Fibroblast of lung (primary cell): Measurements from ENCODE around the gene IL17B. TPM values are rescaled to one million over a fixed set of nuclear protein-coding genes. Genes with fewer than 3 reads are reported as not detected.

ENCODE experiments used
- DNase-seq, 2 donors: peaks; one replicate each; pipeline versions ENCODE4 v3.0.0 to v3.0.0-alpha.2; 2010; ENCODE audit warnings: low read depth in 2 of 2
- H2AFZ ChIP-seq: 2 replicates; pipeline ENCODE4 v1.5.1; 2012; ENCODE audit warnings: low read length, control low read depth, inconsistent platforms
- H3K27ac ChIP-seq: 2 replicates; pipeline ENCODE4 v1.5.1; 2011; ENCODE audit warnings: low read length, control low read depth; ENCODE audit not compliant: insufficient read depth
- H3K27me3 ChIP-seq: 2 replicates; pipeline ENCODE4 v1.5.1; 2011; ENCODE audit warnings: mild to moderate bottlenecking, low read length; ENCODE audit not compliant: control insufficient read depth, insufficient read depth
- H3K36me3 ChIP-seq: 2 replicates; pipeline ENCODE4 v1.5.1; 2011; ENCODE audit warnings: low read length; ENCODE audit not compliant: control insufficient read depth, insufficient read depth
- H3K4me1 ChIP-seq: 2 replicates; pipeline ENCODE4 v1.5.1; 2011; ENCODE audit warnings: low read length; ENCODE audit not compliant: control insufficient read depth, insufficient read depth; ENCODE audit errors: extremely low read depth
- H3K4me2 ChIP-seq: 2 replicates; pipeline ENCODE4 v1.5.1; 2011; ENCODE audit warnings: low read length, control low read depth; ENCODE audit not compliant: insufficient read depth; ENCODE audit errors: extremely low read depth
- H3K4me3 ChIP-seq, 4 experiments: fragments of 200-600 bp in 1 of 4; sonication (generic) in 1 of 4; replicated peaks in 1 of 4; 2 replicates each; pipeline ENCODE4 v1.5.1; 2011 to 2016; ENCODE audit warnings: low read length in 4 of 4, low read depth in 3 of 4, mild to moderate bottlenecking in 3 of 4, control low read depth in 2 of 4, inconsistent platforms in 1 of 4, mixed read lengths in 1 of 4; ENCODE audit not compliant: insufficient read depth in 1 of 4; ENCODE audit errors: control extremely low read depth in 1 of 4
- H3K79me2 ChIP-seq: 2 replicates; pipeline ENCODE4 v1.5.1; 2012; ENCODE audit warnings: mild to moderate bottlenecking, low read length, inconsistent platforms; ENCODE audit not compliant: control insufficient read depth, insufficient read depth
- H3K9ac ChIP-seq: 2 replicates; pipeline ENCODE4 v1.5.1; 2011; ENCODE audit warnings: mild to moderate bottlenecking, low read length, control low read depth; ENCODE audit not compliant: insufficient read depth
- H3K9me3 ChIP-seq: 2 replicates; pipeline ENCODE4 v1.5.1; 2012; ENCODE audit warnings: low read depth, low read length; ENCODE audit not compliant: control insufficient read depth, insufficient read depth
- H4K20me1 ChIP-seq: 2 replicates; pipeline ENCODE4 v1.5.1; 2011; ENCODE audit warnings: low read length; ENCODE audit not compliant: control insufficient read depth, insufficient read depth; ENCODE audit errors: extremely low read depth
- CTCF ChIP-seq, 2 donors: IDR thresholded peaks in 1 of 2; conservative IDR thresholded peaks in 1 of 2; 1 replicate in 1 of 2; 2 replicates in 1 of 2; pipeline ENCODE4 v1.5.1; 2011 to 2012; ENCODE audit warnings: low read length in 2 of 2, control low read depth in 1 of 2, inconsistent platforms in 1 of 2, low read depth in 1 of 2, mild to moderate bottlenecking in 1 of 2
- EZH2 ChIP-seq: IDR thresholded peaks from 2 replicates; pipeline ENCODE4 v1.5.1; 2012; ENCODE audit warnings: low read length, control low read depth, mild to moderate bottlenecking; ENCODE audit errors: missing control alignments
- polyA plus RNA-seq, 2 donors: library from polyadenylated mRNA; depleted of rRNA in 1 of 2; stranded (reverse) in 1 of 2; unstranded in 1 of 2; fragments of >200 nt; gene quantifications; 2 replicates each; pipeline ENCODE4 v1.2.1, GENCODE V29; 2011 to 2012; ENCODE audit warnings: missing spikeins in 1 of 2
- total RNA-seq: library from RNA; depleted of rRNA; stranded (reverse); fragments of >200 nt; gene quantifications from 2 replicates; pipeline ENCODE4 v1.2.1, GENCODE V29; 2014

IL17B gene
- total and polyA plus RNA-seq, 2 donors (not counting 1 experiment from before 2014, with no cell fraction given), result 0.34 TPM; not detected in 1

- DNase-seq, result no peak
- Histone ChIP-seq H3K4me1 (no peaks in the 10 kb centered on the region), H3K79me2 (no peaks in the 10 kb centered on the region), H3K27me3 (no peaks in the 10 kb centered on the region), H3K4me3 (no peak overlapping the region), H3K36me3 (no peaks in the 10 kb centered on the region), H3K9me3 (no peaks in the 10 kb centered on the region), H3K4me2 (no peak overlapping the region), H3K9ac (no peak overlapping the region), H3K27ac (no peak overlapping the region), H4K20me1 (no peaks in the 10 kb centered on the region), H2AFZ (no peak overlapping the region)
- TF ChIP-seq CTCF (conservative IDR thresholded peaks at IDR 0.05 in 1 of 2, IDR thresholded peaks at IDR 0.05 in 1 of 2; ENCODE audit: low read depth in 1 of 2, low read length in 2 of 2), result no peak
Measured at GRCh38 chr5:149333711-149334443, 45.2 kb downstream of the IL17B start.

- H3K79me2 ChIP-seq, result no peaks in the 10 kb centered on the region
- TF ChIP-seq EZH2, result no peak
- TF ChIP-seq CTCF (conservative IDR thresholded peaks at IDR 0.05 in 1 of 2, IDR thresholded peaks at IDR 0.05 in 1 of 2; ENCODE audit: low read depth in 1 of 2, low read length in 2 of 2), result no peak
- H3K4me3 ChIP-seq, result no peak overlapping the region
- no peak overlapping the region for H2AFZ ChIP-seq
- no peak overlapping the region for H3K9ac ChIP-seq
- H3K4me2 ChIP-seq, result no peak overlapping the region
- H3K36me3 ChIP-seq, result no peaks in the 10 kb centered on the region
- H3K27ac ChIP-seq, result no peak overlapping the region
- H3K4me1 ChIP-seq, result no peaks in the 10 kb centered on the region
- DNase-seq, result no peak
- no peaks in the 10 kb centered on the region for H3K27me3 ChIP-seq
- no peaks in the 10 kb centered on the region for H3K9me3 ChIP-seq
- no peaks in the 10 kb centered on the region for H4K20me1 ChIP-seq
Measured at GRCh38 chr5:149328177-149328576, 50.9 kb downstream of the IL17B start.

GRCh38 chr5:149326611-149327010 lies 52.5 kb downstream of the IL17B start:
- H3K36me3 ChIP-seq, result no peaks in the 10 kb centered on the region
- no peaks in the 10 kb centered on the region for H3K9me3 ChIP-seq
- no peak overlapping the region for H3K4me2 ChIP-seq
- H3K79me2 ChIP-seq, result no peaks in the 10 kb centered on the region
- H4K20me1 ChIP-seq, result no peaks in the 10 kb centered on the region
- TF ChIP-seq CTCF (conservative IDR thresholded peaks at IDR 0.05 in 1 of 2, IDR thresholded peaks at IDR 0.05 in 1 of 2; ENCODE audit: low read depth in 1 of 2, low read length in 2 of 2) (no peak), EZH2 (no peak)
- no peaks in the 10 kb centered on the region for H3K4me1 ChIP-seq
- H3K27ac ChIP-seq, result no peak overlapping the region
- H3K4me3 ChIP-seq, result no peak overlapping the region
- H2AFZ ChIP-seq, result no peak overlapping the region
- DNase-seq, result no peak
- H3K27me3 ChIP-seq, result no peaks in the 10 kb centered on the region
- no peak overlapping the region for H3K9ac ChIP-seq
